HepG2 (cell line): ENCODE data around the gene RGL1.

ENCODE experiments used
- EED ChIP-seq: sonication (generic); formaldehyde crosslinking; IDR thresholded peaks from 2 replicates; pipeline ENCODE4 v1.5.0; 2020; ENCODE audit warnings: mild to moderate bottlenecking, missing genetic modification reagents
- EP300 ChIP-seq, 3 experiments: sonication (generic) in 1 of 3; formaldehyde crosslinking in 1 of 3; IDR thresholded peaks; 2 replicates each; pipeline versions ENCODE4 v1.5.1 to v1.6.1; 2011 to 2020; ENCODE audit warnings: low read depth in 2 of 3, low read length in 2 of 3, borderline replicate concordance in 1 of 3, improper control_type of control experiment in 1 of 3, mild to moderate bottlenecking in 1 of 3, missing genetic modification reagents in 1 of 3, moderate library complexity in 1 of 3
- KLF9 ChIP-seq: IDR thresholded peaks from 2 replicates; pipeline ENCODE4 v1.6.1; 2016; ENCODE audit warnings: low read depth
- POLR2AphosphoS2 ChIP-seq: IDR thresholded peaks from 2 replicates; pipeline ENCODE4 v1.6.1; 2011; ENCODE audit warnings: low read depth, low read length, improper control_type of control experiment
- ZNF558 ChIP-seq: sonication (generic); formaldehyde crosslinking; IDR thresholded peaks from 2 replicates; pipeline ENCODE4 v1.9.0; 2022; ENCODE audit warnings: mild to moderate bottlenecking, missing genetic modification reagents, borderline replicate concordance
- TF ChIP-seq, protein P1 (sequence below): sonication (generic); formaldehyde crosslinking; IDR thresholded peaks from one replicate; pipeline ENCODE4 v1.5.1; 2020; ENCODE audit warnings: mild to moderate bottlenecking, missing genetic modification reagents; ENCODE audit errors: not compliant biosample characterization
- TF ChIP-seq, protein P2 (sequence below): sonication (generic); formaldehyde crosslinking; IDR thresholded peaks from 2 replicates; pipeline ENCODE4 v1.8.1; 2022; ENCODE audit warnings: mild to moderate bottlenecking, missing genetic modification reagents

DNA sequence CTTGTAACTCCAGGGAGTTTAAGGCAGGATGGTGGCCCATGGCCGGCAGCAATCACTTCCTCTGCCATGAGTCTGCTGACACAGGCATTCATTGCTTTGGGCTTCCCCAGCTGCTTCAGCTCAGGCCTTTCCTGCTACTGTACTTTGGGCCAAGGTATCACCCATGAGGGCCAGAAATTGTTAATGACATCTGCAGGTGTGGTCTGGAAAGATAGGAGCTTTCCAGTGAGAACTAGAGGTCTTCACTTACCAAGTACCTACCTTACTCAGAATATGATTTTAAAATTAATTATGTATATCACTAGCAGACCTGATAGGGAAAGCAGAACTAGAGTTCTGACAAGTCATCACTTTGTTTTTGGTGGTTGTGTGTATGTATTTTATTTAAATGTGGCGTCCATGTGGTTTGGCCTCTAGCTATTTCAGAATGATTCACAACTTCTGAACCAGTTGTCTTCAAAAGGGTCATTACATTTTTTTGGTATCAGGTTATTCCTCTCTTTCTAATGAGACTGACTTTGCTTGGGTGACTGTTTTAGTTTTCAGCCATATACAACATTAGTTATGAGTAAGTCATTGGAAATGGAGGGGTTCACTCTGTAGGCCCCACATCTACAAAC lies 2.7 kb downstream of the RGL1 start:
- no peak for TF ChIP-seq ZNF558 (CRISPR knock-in tag)
- no peak for TF ChIP-seq EP300 (IDR thresholded peaks at IDR 0.05; ENCODE audit: low read depth in 2 of 2, low read length in 2 of 2)
- TF ChIP-seq EP300 (CRISPR knock-in tag; IDR thresholded peaks at IDR 0.05; ENCODE audit: borderline replicate concordance), result no peak
- TF ChIP-seq POLR2AphosphoS2, result no peak
- TF ChIP-seq, protein P1, sequence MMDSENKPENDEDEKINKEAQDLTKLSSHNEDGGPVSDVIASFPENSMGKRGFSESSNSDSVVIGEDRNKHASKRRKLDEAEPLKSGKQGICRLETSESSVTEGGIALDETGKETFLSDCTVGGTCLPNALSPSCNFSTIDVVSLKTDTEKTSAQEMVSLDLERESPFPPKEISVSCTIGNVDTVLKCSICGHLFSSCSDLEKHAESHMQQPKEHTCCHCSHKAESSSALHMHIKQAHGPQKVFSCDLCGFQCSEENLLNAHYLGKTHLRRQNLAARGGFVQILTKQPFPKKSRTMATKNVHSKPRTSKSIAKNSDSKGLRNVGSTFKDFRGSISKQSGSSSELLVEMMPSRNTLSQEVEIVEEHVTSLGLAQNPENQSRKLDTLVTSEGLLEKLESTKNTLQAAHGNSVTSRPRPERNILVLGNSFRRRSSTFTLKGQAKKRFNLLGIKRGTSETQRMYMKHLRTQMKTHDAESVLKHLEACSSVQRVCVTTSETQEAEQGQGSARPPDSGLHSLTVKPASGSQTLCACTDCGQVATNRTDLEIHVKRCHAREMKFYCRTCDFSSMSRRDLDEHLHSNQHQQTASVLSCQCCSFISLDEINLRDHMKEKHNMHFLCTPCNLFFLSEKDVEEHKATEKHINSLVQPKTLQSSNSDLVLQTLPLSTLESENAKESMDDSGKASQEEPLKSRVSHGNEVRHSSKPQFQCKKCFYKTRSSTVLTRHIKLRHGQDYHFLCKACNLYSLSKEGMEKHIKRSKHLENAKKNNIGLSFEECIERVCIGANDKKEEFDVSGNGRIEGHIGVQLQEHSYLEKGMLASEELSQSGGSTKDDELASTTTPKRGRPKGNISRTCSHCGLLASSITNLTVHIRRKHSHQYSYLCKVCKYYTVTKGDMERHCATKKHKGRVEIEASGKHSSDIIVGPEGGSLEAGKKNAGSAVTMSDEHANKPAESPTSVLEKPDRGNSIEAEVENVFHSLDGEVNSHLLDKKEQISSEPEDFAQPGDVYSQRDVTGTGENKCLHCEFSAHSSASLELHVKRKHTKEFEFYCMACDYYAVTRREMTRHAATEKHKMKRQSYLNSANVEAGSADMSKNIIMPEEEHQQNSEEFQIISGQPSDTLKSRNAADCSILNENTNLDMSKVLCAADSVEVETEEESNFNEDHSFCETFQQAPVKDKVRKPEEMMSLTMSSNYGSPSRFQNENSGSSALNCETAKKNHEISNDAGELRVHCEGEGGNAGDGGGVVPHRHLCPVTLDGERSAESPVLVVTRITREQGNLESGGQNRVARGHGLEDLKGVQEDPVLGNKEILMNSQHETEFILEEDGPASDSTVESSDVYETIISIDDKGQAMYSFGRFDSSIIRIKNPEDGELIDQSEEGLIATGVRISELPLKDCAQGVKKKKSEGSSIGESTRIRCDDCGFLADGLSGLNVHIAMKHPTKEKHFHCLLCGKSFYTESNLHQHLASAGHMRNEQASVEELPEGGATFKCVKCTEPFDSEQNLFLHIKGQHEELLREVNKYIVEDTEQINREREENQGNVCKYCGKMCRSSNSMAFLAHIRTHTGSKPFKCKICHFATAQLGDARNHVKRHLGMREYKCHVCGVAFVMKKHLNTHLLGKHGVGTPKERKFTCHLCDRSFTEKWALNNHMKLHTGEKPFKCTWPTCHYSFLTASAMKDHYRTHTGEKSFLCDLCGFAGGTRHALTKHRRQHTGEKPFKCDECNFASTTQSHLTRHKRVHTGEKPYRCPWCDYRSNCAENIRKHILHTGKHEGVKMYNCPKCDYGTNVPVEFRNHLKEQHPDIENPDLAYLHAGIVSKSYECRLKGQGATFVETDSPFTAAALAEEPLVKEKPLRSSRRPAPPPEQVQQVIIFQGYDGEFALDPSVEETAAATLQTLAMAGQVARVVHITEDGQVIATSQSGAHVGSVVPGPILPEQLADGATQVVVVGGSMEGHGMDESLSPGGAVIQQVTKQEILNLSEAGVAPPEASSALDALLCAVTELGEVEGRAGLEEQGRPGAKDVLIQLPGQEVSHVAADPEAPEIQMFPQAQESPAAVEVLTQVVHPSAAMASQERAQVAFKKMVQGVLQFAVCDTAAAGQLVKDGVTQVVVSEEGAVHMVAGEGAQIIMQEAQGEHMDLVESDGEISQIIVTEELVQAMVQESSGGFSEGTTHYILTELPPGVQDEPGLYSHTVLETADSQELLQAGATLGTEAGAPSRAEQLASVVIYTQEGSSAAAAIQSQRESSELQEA, result no peak
- TF ChIP-seq, protein P2, sequence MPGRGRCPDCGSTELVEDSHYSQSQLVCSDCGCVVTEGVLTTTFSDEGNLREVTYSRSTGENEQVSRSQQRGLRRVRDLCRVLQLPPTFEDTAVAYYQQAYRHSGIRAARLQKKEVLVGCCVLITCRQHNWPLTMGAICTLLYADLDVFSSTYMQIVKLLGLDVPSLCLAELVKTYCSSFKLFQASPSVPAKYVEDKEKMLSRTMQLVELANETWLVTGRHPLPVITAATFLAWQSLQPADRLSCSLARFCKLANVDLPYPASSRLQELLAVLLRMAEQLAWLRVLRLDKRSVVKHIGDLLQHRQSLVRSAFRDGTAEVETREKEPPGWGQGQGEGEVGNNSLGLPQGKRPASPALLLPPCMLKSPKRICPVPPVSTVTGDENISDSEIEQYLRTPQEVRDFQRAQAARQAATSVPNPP (CRISPR knock-in tag), result no peak
- TF ChIP-seq KLF9 (CRISPR knock-in tag), result no peak
- TF ChIP-seq EED (CRISPR knock-in tag), result no peak
